OCI-LY1 (cell line): ENCODE data around the gene ICAM1.

ENCODE experiments used
- H2AFZ ChIP-seq: fragments of 200-600 bp; sonication (generic), shearing (Covaris generic); 2 replicates; pipeline ENCODE4 v1.6.0; 2014; ENCODE audit warnings: antibody characterized with exemption, mild to moderate bottlenecking, low read length
- H3F3A ChIP-seq: fragments of 200-600 bp; sonication (generic), shearing (Covaris generic); 2 replicates; pipeline ENCODE4 v1.6.0; 2014; ENCODE audit warnings: mild to moderate bottlenecking, antibody characterized with exemption, low read length, moderate library complexity; ENCODE audit not compliant: insufficient read depth
- H3K27ac ChIP-seq: fragments of 200-600 bp; sonication (generic); 2 replicates; pipeline ENCODE4 v1.5.1; 2014; ENCODE audit warnings: low read length, mixed run types, mild to moderate bottlenecking, low read depth; ENCODE audit not compliant: poor library complexity, severe bottlenecking
- H3K27me3 ChIP-seq: fragments of 200-600 bp; sonication (generic); 2 replicates; pipeline ENCODE4 v1.6.0; 2014; ENCODE audit warnings: antibody characterized with exemption, mild to moderate bottlenecking, low read length, moderate library complexity; ENCODE audit not compliant: insufficient read depth
- H3K36me3 ChIP-seq: fragments of 200-600 bp; sonication (generic); 2 replicates; pipeline ENCODE4 v1.6.1; 2014; ENCODE audit warnings: mild to moderate bottlenecking, antibody characterized with exemption, low read length, moderate library complexity, mixed read lengths; ENCODE audit not compliant: insufficient read depth
- H3K4me1 ChIP-seq: fragments of 200-600 bp; sonication (generic); 2 replicates; pipeline ENCODE4 v1.5.1; 2014; ENCODE audit warnings: mild to moderate bottlenecking, low read length, moderate library complexity; ENCODE audit not compliant: insufficient read depth, severe bottlenecking
- H3K4me2 ChIP-seq: fragments of 200-600 bp; sonication (generic), shearing (Covaris generic); 2 replicates; pipeline ENCODE4 v1.6.1; 2014; ENCODE audit warnings: low read length
- H3K4me3 ChIP-seq: fragments of 200-600 bp; sonication (generic); 2 replicates; pipeline ENCODE4 v1.5.1; 2014; ENCODE audit warnings: low read length, low read depth, mild to moderate bottlenecking, mixed read lengths; ENCODE audit not compliant: poor library complexity, severe bottlenecking
- H3K79me2 ChIP-seq: fragments of 200-600 bp; shearing (Covaris generic); 2 replicates; pipeline ENCODE4 v1.6.1; 2016; ENCODE audit warnings: mixed run types, low read length, mixed read lengths; ENCODE audit not compliant: insufficient read depth
- H3K9ac ChIP-seq: fragments of 200-600 bp; sonication (generic), shearing (Covaris generic); 2 replicates; pipeline ENCODE4 v1.6.1; 2014; ENCODE audit warnings: mild to moderate bottlenecking, low read length, mixed read lengths
- H3K9me2 ChIP-seq: fragments of 200-600 bp; sonication (generic), shearing (Covaris generic); 2 replicates; pipeline ENCODE4 v1.6.1; 2014; ENCODE audit warnings: low read depth, mild to moderate bottlenecking, low read length, mixed read lengths
- H3K9me3 ChIP-seq: fragments of 200-600 bp; shearing (Covaris generic); 2 replicates; pipeline ENCODE4 v1.6.1; 2014; ENCODE audit warnings: low read length, mixed read lengths
- H4K20me1 ChIP-seq: fragments of 200-600 bp; sonication (generic), shearing (Covaris generic); 2 replicates; pipeline ENCODE4 v1.6.0; 2016; ENCODE audit warnings: mild to moderate bottlenecking, low read length; ENCODE audit not compliant: insufficient read depth
- EZH2 ChIP-seq: fragments of 200-600 bp; sonication (generic), shearing (Covaris generic); IDR thresholded peaks from 2 replicates; pipeline ENCODE4 v1.8.0; 2017; ENCODE audit warnings: borderline replicate concordance, mixed run types, mild to moderate bottlenecking, antibody characterized with exemption, low read length, moderate library complexity, mixed read lengths
- TF ChIP-seq, protein P1 (sequence below): fragments of 200-600 bp; sonication (generic), shearing (Covaris generic); IDR thresholded peaks from 2 replicates; pipeline ENCODE4 v1.5.1; 2017; ENCODE audit warnings: mild to moderate bottlenecking, antibody characterized with exemption, low read length, moderate library complexity, mixed read lengths

The ICAM1 gene

DNA sequence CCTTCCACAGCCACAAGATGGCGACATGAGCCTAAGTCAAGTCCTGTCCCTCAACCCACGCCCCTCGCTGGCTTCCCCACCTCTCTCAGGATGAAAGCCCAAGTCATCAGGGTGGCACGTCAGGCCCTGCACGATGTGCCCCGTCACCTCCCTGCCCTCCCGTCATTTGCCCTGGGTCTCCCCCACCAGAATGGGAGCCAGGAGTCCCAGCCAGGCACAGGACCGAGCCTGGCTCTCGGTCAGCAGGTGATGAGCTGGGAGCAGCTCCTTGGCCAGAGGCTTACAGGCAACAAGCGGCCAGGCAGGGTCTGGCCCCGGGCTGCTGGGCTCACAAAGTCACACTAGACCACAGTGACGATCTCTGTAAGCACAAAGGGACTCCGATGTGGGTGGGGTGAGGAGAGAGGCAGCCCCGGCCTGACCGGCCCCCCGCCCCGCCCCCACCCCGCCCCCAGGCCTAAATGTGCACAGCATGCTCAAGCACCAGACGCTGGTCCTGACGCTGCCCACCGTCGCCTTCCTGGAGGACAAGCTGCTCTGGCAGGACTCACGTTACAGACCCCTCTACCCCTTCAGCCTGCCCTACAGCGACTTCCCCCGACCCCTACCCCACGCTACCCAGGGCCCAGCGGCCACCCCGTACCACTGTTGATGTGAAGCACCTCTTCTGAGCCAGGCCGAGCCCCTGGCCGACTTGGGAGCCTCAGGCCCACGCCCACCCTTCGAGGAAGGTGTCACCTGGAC, 11.6 kb upstream of the ICAM1 start:
- TF ChIP-seq EZH2: no peak
- TF ChIP-seq, protein P1, sequence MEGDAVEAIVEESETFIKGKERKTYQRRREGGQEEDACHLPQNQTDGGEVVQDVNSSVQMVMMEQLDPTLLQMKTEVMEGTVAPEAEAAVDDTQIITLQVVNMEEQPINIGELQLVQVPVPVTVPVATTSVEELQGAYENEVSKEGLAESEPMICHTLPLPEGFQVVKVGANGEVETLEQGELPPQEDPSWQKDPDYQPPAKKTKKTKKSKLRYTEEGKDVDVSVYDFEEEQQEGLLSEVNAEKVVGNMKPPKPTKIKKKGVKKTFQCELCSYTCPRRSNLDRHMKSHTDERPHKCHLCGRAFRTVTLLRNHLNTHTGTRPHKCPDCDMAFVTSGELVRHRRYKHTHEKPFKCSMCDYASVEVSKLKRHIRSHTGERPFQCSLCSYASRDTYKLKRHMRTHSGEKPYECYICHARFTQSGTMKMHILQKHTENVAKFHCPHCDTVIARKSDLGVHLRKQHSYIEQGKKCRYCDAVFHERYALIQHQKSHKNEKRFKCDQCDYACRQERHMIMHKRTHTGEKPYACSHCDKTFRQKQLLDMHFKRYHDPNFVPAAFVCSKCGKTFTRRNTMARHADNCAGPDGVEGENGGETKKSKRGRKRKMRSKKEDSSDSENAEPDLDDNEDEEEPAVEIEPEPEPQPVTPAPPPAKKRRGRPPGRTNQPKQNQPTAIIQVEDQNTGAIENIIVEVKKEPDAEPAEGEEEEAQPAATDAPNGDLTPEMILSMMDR: peak; percentile 77; the same call in 1 of the 2 replicates
- Histone ChIP-seq H3K9me3 (no peaks in the 10 kb centered on the region), H3K4me3 (no peak overlapping the region), H3K4me2 (no peak overlapping the region), H3K27ac (no peak overlapping the region), H2AFZ (no peak overlapping the region), H3K79me2 (no peaks in the 10 kb centered on the region), H3K9ac (no peak overlapping the region), H3F3A (no peaks in the 10 kb centered on the region), H4K20me1 (no peaks in the 10 kb centered on the region), H3K36me3 (peaks cover 52% of the 10 kb centered on the region), H3K4me1 (no peaks in the 10 kb centered on the region), H3K27me3 (no peaks in the 10 kb centered on the region), H3K9me2 (no peaks in the 10 kb centered on the region)

DNA sequence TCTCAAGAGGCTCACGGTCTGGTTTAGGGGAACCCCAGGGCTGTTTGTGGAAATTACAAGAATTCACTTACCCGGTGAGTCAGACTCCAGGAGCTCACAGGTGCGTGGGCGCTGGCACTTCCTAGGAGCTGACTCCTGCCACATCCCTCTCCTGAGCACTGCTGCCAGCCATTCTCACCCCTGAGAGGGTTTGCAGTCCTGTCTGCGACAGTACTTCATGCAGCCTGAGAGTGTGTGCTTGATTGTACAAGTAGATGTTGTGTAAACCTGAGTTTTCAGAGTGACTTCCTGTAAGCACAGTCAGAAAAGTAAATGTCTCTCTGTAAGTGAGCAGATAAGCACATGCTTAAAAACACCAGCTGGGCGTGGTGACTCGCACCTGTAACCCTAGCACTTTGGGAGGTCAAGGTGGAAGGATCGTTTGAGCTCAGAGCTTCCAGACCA, 10.8 kb upstream of the ICAM1 start:
- TF ChIP-seq, protein P1: no peak
- TF ChIP-seq EZH2: no peak
- Histone ChIP-seq H2AFZ (no peak overlapping the region), H3K4me1 (no peaks in the 10 kb centered on the region), H3F3A (no peaks in the 10 kb centered on the region), H3K27me3 (no peaks in the 10 kb centered on the region), H3K9me3 (no peaks in the 10 kb centered on the region), H3K27ac (no peak overlapping the region), H3K79me2 (no peaks in the 10 kb centered on the region), H3K9me2 (no peaks in the 10 kb centered on the region), H3K36me3 (peaks cover 44% of the 10 kb centered on the region), H4K20me1 (no peaks in the 10 kb centered on the region), H3K9ac (no peak overlapping the region), H3K4me3 (no peak overlapping the region), H3K4me2 (no peak overlapping the region)

DNA sequence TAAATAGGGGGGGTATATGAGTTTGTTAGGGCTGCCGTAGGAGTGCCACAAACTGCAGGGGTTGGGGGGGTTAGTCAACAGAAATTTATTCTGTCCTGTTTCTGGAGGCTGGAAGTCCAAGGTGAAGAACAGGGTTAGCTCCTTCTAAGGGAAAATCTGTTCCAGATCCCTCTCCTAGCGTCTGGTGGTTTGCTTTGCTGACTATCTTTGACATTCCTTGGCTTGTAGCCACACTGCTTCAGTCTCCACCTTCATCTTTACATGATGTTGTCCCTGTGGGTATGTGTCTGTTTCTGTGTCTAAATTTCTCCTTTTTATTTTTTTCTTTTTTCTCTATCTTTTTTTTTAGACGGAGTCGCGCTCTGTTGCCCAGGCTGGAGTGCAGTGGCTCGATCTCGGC, 8.1 kb upstream of the ICAM1 start:
- H3K9me2 ChIP-seq: no peaks in the 10 kb centered on the region
- H3K79me2 ChIP-seq: no peaks in the 10 kb centered on the region
- no peak overlapping the region for H3K4me3 ChIP-seq
- H3K9ac ChIP-seq: no peak overlapping the region
- no peaks in the 10 kb centered on the region for H3K9me3 ChIP-seq
- H3K27ac ChIP-seq: no peak overlapping the region
- H3K36me3 ChIP-seq: peaks cover 21% of the 10 kb centered on the region
- no peaks in the 10 kb centered on the region for H3F3A ChIP-seq
- H3K27me3 ChIP-seq: no peaks in the 10 kb centered on the region
- H2AFZ ChIP-seq: no peak overlapping the region
- no peak overlapping the region for H3K4me2 ChIP-seq
- H4K20me1 ChIP-seq: no peaks in the 10 kb centered on the region
- TF ChIP-seq, protein P1: no peak
- no peak for TF ChIP-seq EZH2
- H3K4me1 ChIP-seq: no peaks in the 10 kb centered on the region
